Smooth muscle cell of the brain vasculature (primary cell): ENCODE measurements around the gene HSD17B1.

Experiments
- DNase-seq: peaks from one replicate; pipeline ENCODE4 v3.0.0-alpha.2; 2012; ENCODE audit warnings: low read depth, low spot score

Gene HSD17B1

GRCh38 chr17:42566215-42566882 is 13.6 kb downstream of the HSD17B1 start:
- no peak for DNase-seq

GRCh38 chr17:42566883-42567573 is 14.3 kb downstream of the HSD17B1 start, which contains the start of gene MLX:
MLX (plus strand) TSS chr17:42567100; CDS start chr17:42567125, 25 bp downstream.
- peak; percentile 76 for DNase-seq

- DNase-seq: no peak
Observed at GRCh38 chr17:42568341-42569111, 15.8 kb downstream of the HSD17B1 start.

GRCh38 chr17:42571435-42572225 is 18.9 kb downstream of the HSD17B1 start:
- DNase-seq: no peak

GRCh38 chr17:42573095-42573494 is 20.4 kb downstream of the HSD17B1 start:
- no peak for DNase-seq

GRCh38 chr17:42574463-42574862 is 21.7 kb downstream of the HSD17B1 start:
- no peak for DNase-seq

GRCh38 chr17:42577140-42577531 is 24.4 kb downstream of the HSD17B1 start:
- DNase-seq: no peak

- DNase-seq: peak; percentile 83
Observed at GRCh38 chr17:42577532-42578281, 25.0 kb downstream of the HSD17B1 start, which contains the start of gene PSMC3IP. PSMC3IP (minus strand) TSS chr17:42577729; CDS start chr17:42577686, 43 bp downstream.

- DNase-seq: peak; percentile 43
Observed at GRCh38 chr17:42578282-42578869, 25.7 kb downstream of the HSD17B1 start.

GRCh38 chr17:42579794-42580551 is 27.2 kb downstream of the HSD17B1 start:
- no peak for DNase-seq

GRCh38 chr17:42581744-42582270 is 29.1 kb downstream of the HSD17B1 start:
- no peak for DNase-seq

GRCh38 chr17:42584880-42585279 is 32.2 kb downstream of the HSD17B1 start:
- DNase-seq: no peak

- DNase-seq: no peak
Observed at GRCh38 chr17:42585353-42585752, 32.6 kb downstream of the HSD17B1 start.

GRCh38 chr17:42586514-42587230 is 33.9 kb downstream of the HSD17B1 start:
- no peak for DNase-seq

- no peak for DNase-seq
Observed at GRCh38 chr17:42590886-42591285, 38.2 kb downstream of the HSD17B1 start.

GRCh38 chr17:42591411-42591810 is 38.7 kb downstream of the HSD17B1 start:
- DNase-seq: no peak

- DNase-seq: no peak
Observed at GRCh38 chr17:42596386-42596785, 43.7 kb downstream of the HSD17B1 start.

- no peak for DNase-seq
Observed at GRCh38 chr17:42598905-42599304, 46.2 kb downstream of the HSD17B1 start.

- DNase-seq: no peak
Observed at GRCh38 chr17:42603318-42603717, 50.6 kb downstream of the HSD17B1 start.
